Cardiac fibroblast (primary cell): ENCODE results near the gene NEDD4L.

Experiments used
- DNase-seq, 2 donors: peaks; one replicate each; pipeline versions ENCODE4 v3.0.0 to v3.0.0-alpha.2; 2010; ENCODE audit warnings: low read depth in 2 of 2
- H3K4me3 ChIP-seq, 2 donors: replicated peaks in 1 of 2; 1 replicate in 1 of 2; 2 replicates in 1 of 2; pipeline ENCODE4 v1.5.1; 2011; ENCODE audit warnings: low read depth in 2 of 2, low read length in 2 of 2, mild to moderate bottlenecking in 2 of 2, moderate library complexity in 1 of 2
- TF ChIP-seq, protein P1 (sequence below): IDR thresholded peaks from one replicate; pipeline ENCODE4 v1.5.1; 2011; ENCODE audit warnings: low read depth, mild to moderate bottlenecking, low read length, inconsistent platforms

NEDD4L gene

DNA sequence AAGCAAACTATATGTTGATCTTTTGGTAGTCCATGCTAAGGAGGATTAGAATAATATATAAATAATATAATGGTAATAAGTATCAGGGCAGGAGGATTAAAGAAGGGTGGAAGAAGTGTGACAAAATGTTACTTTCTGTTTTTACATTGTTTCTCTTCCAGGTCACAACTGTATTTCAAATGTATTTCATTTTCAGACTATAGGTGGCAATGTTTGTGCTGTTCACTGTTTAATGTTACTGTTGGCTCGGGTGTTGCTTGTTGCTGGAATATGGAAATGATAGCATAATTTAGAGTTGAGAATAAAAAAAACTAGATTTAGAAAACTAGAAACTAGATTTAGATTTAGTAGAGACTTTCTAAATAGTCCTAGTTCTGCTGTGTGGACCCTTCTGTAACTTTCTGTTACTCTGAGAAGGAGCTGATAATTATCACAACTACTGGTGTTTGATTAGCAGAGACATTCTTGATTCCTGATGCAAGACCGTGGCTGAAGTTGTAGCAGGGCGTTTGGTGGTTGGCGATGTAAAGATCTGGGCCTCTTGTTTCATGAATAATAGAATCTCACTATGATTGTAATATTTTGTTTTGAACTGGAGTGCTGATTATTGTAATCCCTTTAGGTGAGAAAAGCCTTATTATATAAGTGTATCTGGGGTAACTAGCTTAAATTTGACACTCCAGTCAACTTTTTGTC is 7.9 kb downstream of the NEDD4L start:
- TF ChIP-seq, protein P1, sequence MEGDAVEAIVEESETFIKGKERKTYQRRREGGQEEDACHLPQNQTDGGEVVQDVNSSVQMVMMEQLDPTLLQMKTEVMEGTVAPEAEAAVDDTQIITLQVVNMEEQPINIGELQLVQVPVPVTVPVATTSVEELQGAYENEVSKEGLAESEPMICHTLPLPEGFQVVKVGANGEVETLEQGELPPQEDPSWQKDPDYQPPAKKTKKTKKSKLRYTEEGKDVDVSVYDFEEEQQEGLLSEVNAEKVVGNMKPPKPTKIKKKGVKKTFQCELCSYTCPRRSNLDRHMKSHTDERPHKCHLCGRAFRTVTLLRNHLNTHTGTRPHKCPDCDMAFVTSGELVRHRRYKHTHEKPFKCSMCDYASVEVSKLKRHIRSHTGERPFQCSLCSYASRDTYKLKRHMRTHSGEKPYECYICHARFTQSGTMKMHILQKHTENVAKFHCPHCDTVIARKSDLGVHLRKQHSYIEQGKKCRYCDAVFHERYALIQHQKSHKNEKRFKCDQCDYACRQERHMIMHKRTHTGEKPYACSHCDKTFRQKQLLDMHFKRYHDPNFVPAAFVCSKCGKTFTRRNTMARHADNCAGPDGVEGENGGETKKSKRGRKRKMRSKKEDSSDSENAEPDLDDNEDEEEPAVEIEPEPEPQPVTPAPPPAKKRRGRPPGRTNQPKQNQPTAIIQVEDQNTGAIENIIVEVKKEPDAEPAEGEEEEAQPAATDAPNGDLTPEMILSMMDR, result peak; percentile 31
- peak; percentile 41 to 57 for DNase-seq
- no peak overlapping the region for H3K4me3 ChIP-seq

DNA sequence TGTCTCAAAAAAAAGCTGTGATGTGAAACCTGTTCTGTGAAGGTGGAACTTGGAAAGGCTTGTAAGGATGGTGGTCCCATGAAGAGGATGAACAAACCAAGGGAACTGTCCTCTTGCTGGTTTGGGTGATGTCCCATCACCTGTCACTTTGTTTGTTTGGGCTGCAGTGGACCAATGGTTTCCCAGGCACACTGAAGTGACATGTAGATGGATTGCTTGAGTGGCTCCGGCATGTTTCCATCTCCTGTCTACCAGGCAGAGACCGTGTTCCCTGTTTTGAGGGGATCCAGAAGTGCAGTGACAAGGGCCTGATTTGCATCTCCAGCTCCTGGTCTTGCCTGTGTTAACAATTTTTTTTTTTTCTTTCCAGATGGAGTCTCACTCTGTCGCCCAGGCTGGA is 8.9 kb downstream of the NEDD4L start:
- TF ChIP-seq, protein P1, result no peak
- DNase-seq, result no peak

DNA sequence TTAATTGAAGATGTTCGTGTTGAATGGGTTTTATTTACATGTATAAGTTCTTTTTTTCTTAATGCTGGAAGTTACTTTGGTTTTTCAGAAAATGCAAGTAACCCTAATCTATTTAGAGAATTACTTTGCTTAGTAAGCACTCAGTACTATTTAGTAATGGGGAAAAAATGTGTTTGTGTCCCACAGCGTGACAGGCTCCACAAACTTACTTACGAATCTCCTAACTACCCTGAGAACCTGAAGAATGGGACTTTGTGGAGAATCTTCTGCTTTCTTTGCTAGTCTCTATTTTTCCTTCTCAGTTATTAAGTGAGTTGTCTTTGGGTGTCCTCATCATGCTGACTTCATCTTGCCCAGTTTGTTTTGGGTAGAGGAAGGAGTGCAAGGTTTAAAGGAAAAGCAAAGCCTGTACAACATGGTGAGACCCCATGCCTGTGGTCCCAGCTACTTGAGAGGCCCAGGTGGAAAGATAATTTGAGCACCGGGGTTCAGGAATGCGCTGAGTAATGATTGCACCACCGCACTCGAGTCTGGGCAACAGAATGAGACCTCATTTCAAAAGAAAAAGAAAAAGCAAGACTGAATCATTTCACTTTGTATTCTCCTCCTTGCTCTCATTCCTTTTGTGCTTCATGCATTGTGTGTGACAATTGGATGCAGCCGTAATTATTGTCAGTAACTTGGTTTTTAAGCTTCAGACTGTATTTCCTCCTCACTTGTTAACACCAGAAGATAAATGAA is 10.2 kb downstream of the NEDD4L start:
- TF ChIP-seq, protein P1, result no peak
- peak; percentile 30 to 58 for DNase-seq
- H3K4me3 ChIP-seq, result no peak overlapping the region

More for the DNA sequence above, 8.9 kb downstream of the NEDD4L start:
- H3K4me3 ChIP-seq, result no peak overlapping the region

DNA sequence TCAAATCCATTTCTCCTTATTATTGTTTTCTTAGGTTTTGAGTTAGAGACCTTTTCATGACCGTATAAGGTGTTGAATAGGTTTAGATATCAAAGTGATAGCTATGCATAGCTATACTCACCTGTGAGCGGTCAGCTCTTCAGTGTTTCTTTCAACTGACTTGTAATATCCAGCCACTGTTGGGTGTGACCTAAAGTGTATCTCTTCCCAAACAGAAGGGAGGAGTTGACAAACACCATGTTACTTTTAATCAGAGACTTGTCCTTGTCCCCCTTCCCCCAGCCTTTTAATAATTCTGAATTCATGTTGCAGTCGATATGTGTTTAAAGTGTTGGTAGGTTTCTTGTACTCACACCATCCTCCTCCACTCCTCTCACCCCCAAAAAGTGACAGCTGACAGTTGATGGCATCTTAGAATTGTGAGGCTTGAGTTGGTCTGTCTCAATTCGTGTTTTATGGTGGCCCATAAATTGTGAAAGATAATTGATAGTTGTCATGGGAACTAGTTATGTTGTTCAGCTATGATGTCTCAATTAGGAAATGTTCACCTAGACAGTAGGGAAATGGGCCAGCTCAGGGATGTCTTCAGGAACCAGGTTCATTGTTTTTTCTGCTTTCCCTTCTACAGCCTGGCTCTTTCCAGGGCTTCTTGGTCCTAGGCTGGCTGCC is 12.0 kb downstream of the NEDD4L start:
- no peak overlapping the region for H3K4me3 ChIP-seq
- DNase-seq, result no peak
- TF ChIP-seq, protein P1, result no peak

DNA sequence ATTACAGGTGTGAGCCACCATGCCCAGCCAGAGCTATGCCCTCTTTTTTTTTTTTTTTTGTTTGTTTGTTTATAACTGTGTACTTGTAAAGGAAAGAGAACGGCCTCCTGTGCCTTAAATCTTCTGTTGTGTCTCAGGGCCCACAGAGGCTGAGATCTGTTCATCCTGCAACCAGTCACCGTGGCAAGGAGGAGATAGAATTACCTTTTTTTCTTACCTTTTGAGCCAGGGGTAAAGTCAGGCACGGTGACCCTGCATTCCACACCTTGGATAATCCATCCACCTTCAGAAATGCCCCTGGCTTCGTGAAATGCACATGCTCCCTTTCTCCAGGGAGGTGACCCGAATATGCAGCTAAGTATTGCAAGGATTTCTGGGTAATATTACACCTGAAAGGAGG is 12.8 kb downstream of the NEDD4L start:
- DNase-seq, result no peak
- no peak overlapping the region for H3K4me3 ChIP-seq
- TF ChIP-seq, protein P1, result no peak

DNA sequence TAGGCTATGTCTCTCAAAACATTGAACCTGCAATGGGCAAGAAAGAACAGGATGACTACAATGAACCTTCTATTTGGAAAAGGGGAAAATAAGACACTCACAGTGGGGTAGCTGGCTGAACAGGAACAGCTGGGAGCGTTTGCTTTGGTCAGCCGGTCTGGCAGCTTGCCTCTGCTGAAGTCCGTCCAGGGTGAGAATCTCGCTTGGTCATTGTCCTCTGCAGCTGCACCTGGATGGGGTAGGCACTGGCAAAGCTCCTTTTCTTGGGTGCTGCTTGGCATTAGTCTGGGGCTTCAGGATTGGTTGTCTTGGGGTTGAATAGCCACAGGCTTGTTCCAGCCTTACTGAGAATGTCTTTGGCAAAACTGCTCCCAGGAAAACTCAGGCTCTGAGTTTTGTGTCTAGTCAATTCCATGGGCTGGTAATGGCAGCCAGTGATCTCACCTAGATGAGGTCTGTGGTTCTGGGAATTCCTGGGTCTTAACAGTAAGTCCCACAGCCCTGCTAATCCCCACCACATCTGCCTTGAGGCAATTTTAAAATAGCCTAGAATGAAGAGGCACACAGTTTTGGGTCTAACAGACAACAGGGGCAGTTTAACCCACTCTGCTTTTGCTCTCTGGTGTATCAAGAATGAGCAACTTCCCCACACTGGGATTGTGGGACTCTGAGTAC is 13.4 kb downstream of the NEDD4L start:
- no peak for DNase-seq
- TF ChIP-seq, protein P1, result no peak
- no peak overlapping the region for H3K4me3 ChIP-seq
